Caco-2 (cell line): Measurements from ENCODE around the gene ATXN10. TPM values are rescaled to one million over a fixed set of nuclear protein-coding genes. Genes with fewer than 3 reads are reported as not detected.
"Not testable (repeated sequence)": the region's sequence is repeated elsewhere in the genome, so short reads cannot be mapped to it uniquely, and the experiment has no call there.

Experiments
- BruUV-seq: library from RNA; stranded (reverse); fragments of 400-500 nt; replicated peaks from 2 replicates; lab custom pipeline; 2021; lab: Mats Ljungman, UMichigan
- CTCF ChIA-PET: fragments of 300-600 bp; sonication (Branson Sonifier 250); formaldehyde crosslinking; loops from one replicate; lab custom pipeline; 2022; ENCODE audit warnings: antibody characterized with exemption; lab: Charles Lee
- POLR2A ChIA-PET: fragments of 300-600 bp; sonication (Branson Sonifier 250); formaldehyde crosslinking; loops from one replicate; lab custom pipeline; 2022; ENCODE audit warnings: antibody characterized with exemption; lab: Charles Lee
- DNase-seq, 2 experiments: peaks; one replicate each; pipeline versions ENCODE4 v3.0.0 to v3.0.0-alpha.2; 2020 to 2022
- H3K27me3 ChIP-seq: replicated peaks from 2 replicates; pipeline ENCODE4 v1.6.0; 2011; ENCODE audit warnings: low read length; ENCODE audit not compliant: control insufficient read depth, insufficient read depth
- H3K36me3 ChIP-seq: 2 replicates; pipeline ENCODE4 v1.5.1; 2011; ENCODE audit warnings: low read length; ENCODE audit not compliant: control insufficient read depth, insufficient read depth
- H3K4me1 ChIP-seq: fragments of 250-450 bp; sonication (Bioruptor Pico); 2 replicates; pipeline ENCODE4 v1.5.1; 2020; ENCODE audit warnings: mild to moderate bottlenecking
- H3K4me3 ChIP-seq: 2 replicates; pipeline ENCODE4 v1.5.1; 2011; ENCODE audit warnings: low read depth, mild to moderate bottlenecking, control low read depth, low read length
- H3K9me3 ChIP-seq: fragments of 250-450 bp; sonication (Bioruptor Pico); 2 replicates; pipeline ENCODE4 v1.5.1; 2020; ENCODE audit warnings: mild to moderate bottlenecking, moderate library complexity
- H3K27ac Mint-ChIP-seq: one replicate; pipeline ENCODE4 v1.8.0; 2022; ENCODE audit warnings: mixed read lengths; ENCODE audit not compliant: unreplicated experiment
- H3K27me3 Mint-ChIP-seq: one replicate; pipeline ENCODE4 v1.8.0; 2022; ENCODE audit warnings: mixed read lengths; ENCODE audit not compliant: insufficient read depth, unreplicated experiment
- H3K36me3 Mint-ChIP-seq: one replicate; pipeline ENCODE4 v1.8.0; 2022; ENCODE audit warnings: mild to moderate bottlenecking, mixed read lengths; ENCODE audit not compliant: insufficient read depth, unreplicated experiment
- H3K4me1 Mint-ChIP-seq: one replicate; pipeline ENCODE4 v1.8.0; 2022; ENCODE audit warnings: low read depth, mixed read lengths; ENCODE audit not compliant: unreplicated experiment
- H3K4me3 Mint-ChIP-seq: one replicate; pipeline ENCODE4 v1.8.0; 2022; ENCODE audit warnings: mild to moderate bottlenecking, moderate library complexity, mixed read lengths; ENCODE audit not compliant: unreplicated experiment
- H3K9me3 Mint-ChIP-seq: one replicate; pipeline ENCODE4 v1.8.0; 2022; ENCODE audit warnings: mixed read lengths; ENCODE audit not compliant: unreplicated experiment
- intact Hi-C: fragments of 100-400 bp; cut with micrococcal nuclease; formaldehyde crosslinking; loops from one replicate; pipeline ENCODE4 v1.10.0; 2022; ENCODE audit not compliant: unreplicated experiment
- total RNA-seq: library from RNA; stranded (reverse); gene quantifications from 2 replicates; pipeline ENCODE4 v1.2.3, GENCODE V29; 2022
- TF ChIP-seq, protein P1 (sequence below), 2 experiments: fragments of 200-600 bp in 1 of 2; IDR thresholded peaks; 1 replicate in 1 of 2; 2 replicates in 1 of 2; pipeline versions ENCODE4 v1.5.1 to v1.8.0; 2011 to 2022; ENCODE audit warnings: antibody characterized with exemption in 1 of 2, control low read depth in 1 of 2, inconsistent platforms in 1 of 2, low read depth in 1 of 2, low read length in 1 of 2, mild to moderate bottlenecking in 1 of 2, moderate library complexity in 1 of 2; ENCODE audit not compliant: insufficient read depth in 1 of 2, severe bottlenecking in 1 of 2, unreplicated experiment in 1 of 2

Gene ATXN10
- total RNA-seq, 1 experiment from 2014 or later, result 155 TPM

DNA sequence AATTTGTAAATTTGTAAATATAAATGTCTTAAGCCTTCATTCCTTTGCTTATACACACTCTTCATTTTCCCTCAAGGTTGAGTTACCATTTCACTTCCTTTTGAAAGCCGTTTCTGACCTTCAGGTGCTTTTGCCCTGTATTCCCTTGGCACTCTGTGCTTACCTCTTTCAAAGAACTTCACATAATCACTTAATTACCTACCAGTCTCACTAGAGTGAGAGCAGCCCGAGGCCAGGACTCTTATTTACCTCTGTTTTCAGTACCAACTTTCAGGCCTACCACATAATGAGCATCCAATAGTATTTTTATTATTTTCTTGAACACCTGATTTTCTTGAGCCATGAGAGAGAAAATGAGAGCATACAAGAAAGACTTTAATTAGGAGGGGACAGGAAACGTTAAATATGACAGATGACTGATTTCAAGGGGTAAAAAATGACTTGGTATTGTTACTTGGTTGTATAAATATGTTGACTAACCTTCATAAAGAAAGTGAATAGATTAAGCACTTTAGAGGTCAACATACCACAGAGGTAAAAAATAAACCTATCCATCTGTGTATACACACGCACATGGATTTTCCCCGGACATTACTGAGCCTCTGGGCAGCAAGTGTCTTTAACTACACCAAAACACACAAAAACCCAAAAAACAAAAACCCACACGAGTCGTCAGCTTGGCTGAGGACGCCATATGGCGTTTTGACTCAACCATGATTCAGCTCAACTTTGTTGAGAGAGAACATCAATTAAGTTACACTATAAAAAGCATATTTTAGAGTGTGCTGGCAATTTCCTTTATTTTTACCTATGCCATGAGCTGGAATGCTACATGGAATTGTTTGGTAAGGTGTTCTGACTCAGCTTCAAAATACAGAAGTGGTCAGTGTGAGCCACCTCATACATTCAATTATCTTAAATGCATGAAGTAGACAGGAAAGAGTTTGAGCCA lies 7.6 kb downstream of the ATXN10 start:
- H3K4me1 Mint-ChIP-seq, result peaks cover 4% of the 10 kb centered on the region
- ChIA-PET CTCF (interaction anchor here (1.1 kb wide), 1 partner anchor 23 kb away, joined by 3 read pairs; no protein-coding TSS in a partner anchor), POLR2A (no interaction called here)
- H3K9me3 Mint-ChIP-seq, result no peaks in the 10 kb centered on the region
- BruUV-seq, result no TSS peak
- H3K4me1 ChIP-seq, result no peaks in the 10 kb centered on the region
- no peak for DNase-seq
- no peaks in the 10 kb centered on the region for H3K9me3 ChIP-seq
- intact Hi-C loops, result no loop called here
- H3K27me3 Mint-ChIP-seq, result no peaks in the 10 kb centered on the region
- no peak overlapping the region for H3K4me3 Mint-ChIP-seq
- no peaks in the 10 kb centered on the region; the same call in 1 of the 2 replicates for H3K27me3 ChIP-seq
- H3K27ac Mint-ChIP-seq, result no peak overlapping the region
- TF ChIP-seq, protein P1, sequence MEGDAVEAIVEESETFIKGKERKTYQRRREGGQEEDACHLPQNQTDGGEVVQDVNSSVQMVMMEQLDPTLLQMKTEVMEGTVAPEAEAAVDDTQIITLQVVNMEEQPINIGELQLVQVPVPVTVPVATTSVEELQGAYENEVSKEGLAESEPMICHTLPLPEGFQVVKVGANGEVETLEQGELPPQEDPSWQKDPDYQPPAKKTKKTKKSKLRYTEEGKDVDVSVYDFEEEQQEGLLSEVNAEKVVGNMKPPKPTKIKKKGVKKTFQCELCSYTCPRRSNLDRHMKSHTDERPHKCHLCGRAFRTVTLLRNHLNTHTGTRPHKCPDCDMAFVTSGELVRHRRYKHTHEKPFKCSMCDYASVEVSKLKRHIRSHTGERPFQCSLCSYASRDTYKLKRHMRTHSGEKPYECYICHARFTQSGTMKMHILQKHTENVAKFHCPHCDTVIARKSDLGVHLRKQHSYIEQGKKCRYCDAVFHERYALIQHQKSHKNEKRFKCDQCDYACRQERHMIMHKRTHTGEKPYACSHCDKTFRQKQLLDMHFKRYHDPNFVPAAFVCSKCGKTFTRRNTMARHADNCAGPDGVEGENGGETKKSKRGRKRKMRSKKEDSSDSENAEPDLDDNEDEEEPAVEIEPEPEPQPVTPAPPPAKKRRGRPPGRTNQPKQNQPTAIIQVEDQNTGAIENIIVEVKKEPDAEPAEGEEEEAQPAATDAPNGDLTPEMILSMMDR (IDR thresholded peaks at IDR 0.05; ENCODE audit: insufficient read depth in 1 of 2, low read depth in 1 of 2, low read length in 1 of 2, severe bottlenecking in 1 of 2, unreplicated experiment in 1 of 2), result no peak
- no peaks in the 10 kb centered on the region for H3K36me3 Mint-ChIP-seq
- no peaks in the 10 kb centered on the region for H3K36me3 ChIP-seq
- H3K4me3 ChIP-seq, result no peak overlapping the region

DNA sequence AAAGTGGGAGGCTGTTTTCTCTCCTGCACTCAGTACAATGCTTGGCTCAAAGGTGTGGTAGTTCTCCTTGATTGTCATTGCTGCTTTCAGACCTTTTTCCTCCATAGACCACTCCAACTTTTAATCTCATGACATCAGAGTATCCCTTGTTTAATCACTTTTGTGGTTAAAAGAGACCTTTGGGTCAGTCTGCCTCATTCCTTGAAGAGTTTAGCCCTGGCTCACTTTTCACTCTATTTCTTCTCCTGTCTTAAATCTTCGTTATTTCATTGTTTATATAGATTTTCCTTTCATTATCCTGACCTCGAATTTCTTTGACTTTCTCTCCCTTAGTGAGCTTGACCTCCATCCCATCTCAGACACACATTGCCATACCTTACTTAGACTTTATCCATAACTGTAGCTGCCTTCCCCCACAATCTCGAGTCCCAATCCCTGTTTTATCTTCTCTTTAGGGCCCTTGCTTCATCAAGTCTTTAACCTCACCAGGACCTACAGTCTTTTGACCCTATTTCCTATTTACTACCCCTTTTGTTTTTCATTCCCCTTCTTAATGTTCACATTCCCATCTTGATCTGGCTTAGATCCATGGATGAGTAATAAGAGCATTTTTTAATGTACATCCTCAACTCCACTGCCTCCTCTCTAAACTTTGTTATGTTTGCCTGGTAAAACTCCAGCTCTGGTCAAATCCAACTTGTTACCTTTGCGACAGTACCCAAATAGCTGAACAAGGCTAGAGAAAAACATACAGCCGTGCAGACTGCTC lies 9.5 kb downstream of the ATXN10 start:
- POLR2A ChIA-PET, result no interaction called here
- no peak for DNase-seq
- H3K36me3 Mint-ChIP-seq, result no peaks in the 10 kb centered on the region
- no peaks in the 10 kb centered on the region for H3K9me3 Mint-ChIP-seq
- no peaks in the 10 kb centered on the region for H3K36me3 ChIP-seq
- intact Hi-C loops, result no loop called here
- H3K4me3 Mint-ChIP-seq, result no peak overlapping the region
- no peaks in the 10 kb centered on the region; the same call in 1 of the 2 replicates for H3K27me3 ChIP-seq
- TF ChIP-seq, protein P1 (IDR thresholded peaks at IDR 0.05; ENCODE audit: insufficient read depth in 1 of 2, low read depth in 1 of 2, low read length in 1 of 2, severe bottlenecking in 1 of 2, unreplicated experiment in 1 of 2), result no peak
- H3K27me3 Mint-ChIP-seq, result no peaks in the 10 kb centered on the region
- CTCF ChIA-PET, result no interaction called here
- no peak overlapping the region for H3K4me3 ChIP-seq
- no peaks in the 10 kb centered on the region for H3K9me3 ChIP-seq
- no peaks in the 10 kb centered on the region for H3K4me1 ChIP-seq
- BruUV-seq, result no TSS peak
- no peaks in the 10 kb centered on the region for H3K4me1 Mint-ChIP-seq
- no peak overlapping the region for H3K27ac Mint-ChIP-seq

DNA sequence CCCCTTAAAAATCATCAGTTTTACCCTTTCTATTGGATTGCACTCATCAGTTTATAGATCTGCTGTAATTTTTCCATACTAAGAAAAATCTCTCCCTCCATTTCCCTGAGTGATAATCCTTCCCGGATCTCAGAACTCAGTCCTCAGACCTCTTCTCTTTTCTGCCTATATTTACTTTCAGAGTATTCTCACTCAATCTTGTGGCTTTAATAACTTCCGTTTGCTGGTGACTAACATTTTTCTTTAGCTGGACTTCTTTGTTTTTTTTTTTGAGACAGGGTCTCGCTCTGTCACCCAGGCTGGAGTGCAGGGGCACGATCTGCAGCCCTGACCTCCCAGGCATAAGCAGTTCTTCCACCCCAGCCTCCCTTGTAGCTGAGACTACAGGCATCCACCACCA lies 10.4 kb downstream of the ATXN10 start:
- ChIA-PET CTCF (no interaction called here), POLR2A (no interaction called here)
- Mint-ChIP-seq H3K27ac (no peak overlapping the region), H3K4me1 (no peaks in the 10 kb centered on the region), H3K9me3 (no peaks in the 10 kb centered on the region), H3K27me3 (no peaks in the 10 kb centered on the region), H3K4me3 (no peak overlapping the region), H3K36me3 (no peaks in the 10 kb centered on the region)
- H3K36me3 ChIP-seq, result no peaks in the 10 kb centered on the region
- H3K4me1 ChIP-seq, result no peaks in the 10 kb centered on the region
- TF ChIP-seq, protein P1 (IDR thresholded peaks at IDR 0.05; ENCODE audit: insufficient read depth in 1 of 2, low read depth in 1 of 2, low read length in 1 of 2, severe bottlenecking in 1 of 2, unreplicated experiment in 1 of 2), result no peak
- no peaks in the 10 kb centered on the region for H3K9me3 ChIP-seq
- H3K4me3 ChIP-seq, result no peak overlapping the region
- no peak for DNase-seq
- no peaks in the 10 kb centered on the region; the same call in 1 of the 2 replicates for H3K27me3 ChIP-seq
- BruUV-seq, result no TSS peak
- intact Hi-C loops, result no loop called here

DNA sequence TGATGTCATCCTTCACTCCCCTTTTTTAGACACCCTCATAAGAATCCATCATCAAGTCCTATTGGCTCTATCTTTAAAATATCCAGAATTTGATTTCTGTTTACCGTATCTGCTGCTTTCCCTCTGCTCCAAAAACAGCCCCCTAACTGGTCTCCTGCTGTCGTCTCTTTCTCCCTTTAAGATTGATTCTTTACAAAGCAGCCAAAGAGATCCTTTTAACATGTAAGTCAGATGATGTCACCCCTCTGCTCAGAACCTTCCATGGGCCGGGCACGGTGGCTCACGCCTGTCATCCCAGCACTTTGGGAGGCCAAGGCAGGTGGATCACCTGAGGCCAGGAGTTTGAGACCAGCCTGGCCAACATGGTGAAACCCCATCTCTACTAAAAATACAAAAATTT lies 11.1 kb downstream of the ATXN10 start:
- H3K36me3 ChIP-seq, BruUV-seq, H3K9me3 Mint-ChIP-seq, intact Hi-C loops, H3K4me1 Mint-ChIP-seq, POLR2A ChIA-PET, H3K4me3 ChIP-seq, H3K4me3 Mint-ChIP-seq, H3K36me3 Mint-ChIP-seq, H3K27ac Mint-ChIP-seq, H3K4me1 ChIP-seq, H3K9me3 ChIP-seq, DNase-seq, H3K27me3 ChIP-seq, H3K27me3 Mint-ChIP-seq, CTCF ChIA-PET: not testable (repeated sequence)
